Measurements from ENCODE around the gene TUBGCP3.
A peak's percentile ranks its signal among the peaks of the same experiment; 100 is the strongest.
"Not testable (repeated sequence)": the region's sequence is repeated elsewhere in the genome, so short reads cannot be mapped to it uniquely, and the experiment has no call there.

The TUBGCP3 gene

DNA sequence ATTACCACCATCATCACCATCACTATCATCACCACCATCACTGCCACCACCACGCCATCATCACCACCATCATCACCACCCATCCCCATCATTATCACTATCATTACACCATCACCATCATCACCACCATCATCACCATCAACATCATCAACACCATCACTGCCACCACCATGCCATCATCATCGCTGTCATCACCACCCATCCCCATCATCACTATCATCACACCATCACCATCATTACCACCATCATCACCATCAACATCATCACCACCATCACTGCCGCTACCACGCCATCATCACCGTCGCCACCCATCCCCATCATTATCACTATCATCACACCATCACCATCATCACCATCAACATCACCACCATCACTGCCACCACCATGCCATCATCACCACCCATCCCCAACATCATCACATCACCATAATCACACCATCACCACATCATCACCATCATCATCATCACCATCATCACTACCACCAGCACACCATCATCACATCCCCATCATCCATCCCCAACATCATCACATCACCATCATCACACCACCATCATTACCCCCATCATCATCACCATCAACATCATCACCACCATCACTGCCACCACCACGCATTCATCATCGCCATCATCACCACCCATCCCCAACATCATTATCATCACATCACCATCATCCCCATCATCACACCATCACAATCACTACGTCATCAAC is 61.7 kb downstream of the TUBGCP3 start:
- DNase-seq (ENCODE audit: low read depth), result no peak

DNA sequence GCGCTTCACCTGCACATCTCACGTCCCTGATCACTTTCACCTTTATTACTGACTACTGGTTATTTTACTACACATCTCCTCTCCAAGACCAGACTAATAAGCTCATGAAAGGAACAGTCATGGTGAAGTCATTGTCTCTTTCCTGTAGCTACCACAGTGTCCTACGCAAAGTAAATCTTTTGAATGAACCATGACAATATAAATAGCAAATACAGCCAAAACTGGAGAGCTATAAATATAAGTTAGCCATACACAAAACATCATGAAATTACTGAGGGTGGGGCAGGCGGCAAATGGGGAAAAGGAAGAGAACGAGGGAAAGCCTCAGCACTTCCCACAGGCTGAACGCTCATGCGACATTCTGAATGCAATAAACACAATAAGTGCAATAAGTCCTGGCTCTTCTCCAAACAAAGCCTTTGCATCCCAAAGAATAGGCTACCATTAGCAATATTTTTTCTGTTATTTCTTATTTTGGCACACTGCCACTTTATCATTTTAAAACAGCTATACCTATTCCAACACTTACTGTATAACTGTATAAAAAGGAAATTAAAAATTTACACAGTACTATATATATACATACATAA is 62.5 kb downstream of the TUBGCP3 start:
- DNase-seq (ENCODE audit: low read depth), result no peak

DNA sequence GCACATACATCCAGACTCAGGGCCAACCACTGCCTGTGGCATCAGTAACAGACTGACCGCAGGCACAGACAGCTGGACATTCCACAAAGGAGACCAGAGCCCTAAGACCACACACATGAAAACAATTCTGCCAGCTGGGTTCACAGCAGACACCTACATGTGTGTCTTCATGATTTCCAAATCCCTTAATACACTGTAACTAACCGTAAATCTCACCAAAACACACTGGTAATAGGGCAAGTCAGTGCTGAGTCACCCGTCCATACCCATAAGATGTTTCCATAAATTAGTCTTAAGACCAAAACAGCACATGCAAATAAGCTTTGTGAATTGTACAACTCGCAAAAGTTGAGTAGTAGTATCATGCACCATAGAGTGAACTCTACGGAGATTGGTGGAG is 65.4 kb downstream of the TUBGCP3 start:
- peak; percentile 17 for DNase-seq (ENCODE audit: low read depth)

DNA sequence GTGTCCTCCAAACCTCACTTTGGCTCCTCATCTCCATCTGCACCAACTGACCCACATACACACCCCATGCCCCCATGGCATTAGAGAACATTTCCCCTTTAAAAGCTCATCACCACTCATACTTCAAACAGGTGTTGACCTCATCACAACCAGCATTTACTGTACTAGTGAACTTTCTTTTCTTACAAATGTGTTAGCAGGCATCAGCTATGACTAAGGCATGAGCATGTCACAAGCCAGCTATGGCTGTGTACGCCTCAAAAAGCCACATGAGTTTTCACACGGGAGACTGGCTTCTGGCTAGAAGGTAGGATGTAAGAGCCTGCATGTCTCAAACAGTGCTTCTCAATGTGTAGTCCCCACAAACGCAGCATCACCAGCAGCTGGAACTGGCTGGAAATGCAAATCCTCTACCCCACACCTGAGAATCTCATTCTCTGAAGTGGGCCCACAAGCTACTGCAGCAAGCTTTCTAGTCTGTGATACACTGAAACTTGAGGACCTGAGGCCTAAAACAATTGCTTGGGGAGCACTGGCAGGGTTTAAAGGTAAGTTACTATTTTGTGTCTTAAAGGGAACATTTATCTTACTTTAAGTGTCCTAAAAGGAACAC is 66.8 kb downstream of the TUBGCP3 start:
- DNase-seq (ENCODE audit: low read depth), result no peak

DNA sequence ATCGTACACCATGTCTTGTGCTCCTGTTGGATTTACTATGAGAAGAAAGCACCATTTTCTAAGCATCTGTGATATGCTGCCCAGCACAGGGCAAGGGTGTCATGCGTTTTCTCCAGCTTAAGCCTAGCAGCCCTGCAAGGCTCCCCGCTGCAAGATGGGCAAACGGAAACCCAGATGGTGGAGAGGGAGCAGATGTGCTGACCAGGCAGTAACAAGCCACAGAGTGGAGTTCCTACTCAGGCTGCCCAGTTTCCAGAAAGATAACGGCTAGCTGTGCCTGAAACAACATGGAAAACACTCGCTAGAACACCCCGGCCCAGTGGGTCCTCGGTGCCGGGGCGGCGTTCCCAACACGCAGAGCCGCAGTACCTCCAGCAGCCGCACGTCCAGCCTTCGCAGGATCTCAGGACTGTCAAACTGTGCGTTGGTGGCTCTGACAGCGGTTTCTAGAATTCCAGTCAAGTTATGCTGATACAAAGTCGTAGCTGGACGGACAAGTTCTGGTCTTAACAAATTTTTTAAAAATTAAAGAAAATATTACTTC is 68.4 kb downstream of the TUBGCP3 start:
- no peak for DNase-seq (ENCODE audit: low read depth)

DNA sequence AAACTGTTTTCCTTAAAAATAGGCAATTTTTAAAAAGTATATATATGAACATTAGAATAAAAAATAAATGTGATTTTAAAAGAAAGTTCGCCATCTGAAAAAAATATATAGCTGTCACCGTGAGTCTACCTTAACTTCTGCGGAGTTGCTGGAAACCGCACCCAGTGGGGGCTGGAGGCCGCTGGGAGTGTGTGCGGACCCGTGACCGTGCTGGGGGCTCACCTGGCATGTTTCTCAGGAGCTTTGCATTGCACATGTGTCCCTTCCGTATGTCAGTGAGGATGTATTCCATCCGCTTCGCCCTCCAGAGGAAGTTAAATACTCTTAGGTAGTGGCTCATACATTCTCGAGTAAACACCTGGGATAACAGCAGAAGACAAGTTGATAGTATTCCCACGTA is 71.7 kb downstream of the TUBGCP3 start:
- DNase-seq (ENCODE audit: low read depth), result no peak

DNA sequence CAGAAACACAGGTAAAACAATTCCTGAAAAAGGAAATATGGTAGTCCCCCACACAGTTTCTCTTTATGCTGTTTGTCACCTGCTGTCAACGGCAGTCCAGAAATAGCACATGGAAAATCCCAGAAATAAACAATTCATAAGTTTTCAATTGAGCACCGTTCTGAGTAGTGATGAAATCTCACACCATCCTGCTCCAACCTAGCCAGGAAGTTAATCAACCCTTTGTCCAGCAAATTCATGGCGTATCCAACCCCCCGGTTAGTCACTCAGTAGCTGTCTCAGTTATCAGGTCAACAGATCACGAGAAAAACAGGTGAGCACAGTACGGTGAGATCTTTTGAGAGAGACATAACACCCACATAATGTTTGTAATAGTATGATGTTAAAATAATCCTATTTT is 74.2 kb downstream of the TUBGCP3 start:
- no peak for DNase-seq (ENCODE audit: low read depth)

DNA sequence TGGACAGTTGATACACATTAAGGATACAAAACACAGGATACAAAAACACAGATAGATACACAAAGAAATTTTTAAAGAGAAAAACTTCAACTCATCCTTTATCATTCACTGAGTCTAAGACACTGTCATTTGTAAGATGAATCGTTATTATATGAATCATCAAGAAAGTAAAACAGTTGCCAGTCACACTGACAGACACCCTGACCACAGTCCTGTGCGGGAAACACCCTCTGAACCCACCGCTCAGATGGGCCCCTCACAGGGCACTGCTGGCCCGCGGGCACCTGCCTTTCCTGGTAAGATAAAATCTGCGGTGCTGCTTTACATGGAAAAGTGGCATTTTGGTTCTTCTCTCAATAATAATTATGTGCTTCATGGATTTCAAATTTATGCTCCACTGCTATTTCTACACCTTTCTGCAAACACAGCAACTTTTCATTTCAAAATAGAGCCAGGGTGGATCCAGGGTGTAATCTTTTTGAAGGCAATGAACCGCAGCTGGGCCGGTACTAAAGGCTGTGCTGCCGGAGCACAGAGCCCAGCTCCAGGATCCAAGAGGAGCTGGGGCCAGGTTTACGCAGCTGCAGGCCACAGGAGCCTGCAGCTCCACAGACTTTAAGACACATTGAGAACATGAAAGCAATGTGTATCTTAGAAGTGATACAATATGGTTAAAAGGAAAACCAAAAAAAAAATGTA is 76.8 kb downstream of the TUBGCP3 start:
- DNase-seq (ENCODE audit: low read depth), result no peak

DNA sequence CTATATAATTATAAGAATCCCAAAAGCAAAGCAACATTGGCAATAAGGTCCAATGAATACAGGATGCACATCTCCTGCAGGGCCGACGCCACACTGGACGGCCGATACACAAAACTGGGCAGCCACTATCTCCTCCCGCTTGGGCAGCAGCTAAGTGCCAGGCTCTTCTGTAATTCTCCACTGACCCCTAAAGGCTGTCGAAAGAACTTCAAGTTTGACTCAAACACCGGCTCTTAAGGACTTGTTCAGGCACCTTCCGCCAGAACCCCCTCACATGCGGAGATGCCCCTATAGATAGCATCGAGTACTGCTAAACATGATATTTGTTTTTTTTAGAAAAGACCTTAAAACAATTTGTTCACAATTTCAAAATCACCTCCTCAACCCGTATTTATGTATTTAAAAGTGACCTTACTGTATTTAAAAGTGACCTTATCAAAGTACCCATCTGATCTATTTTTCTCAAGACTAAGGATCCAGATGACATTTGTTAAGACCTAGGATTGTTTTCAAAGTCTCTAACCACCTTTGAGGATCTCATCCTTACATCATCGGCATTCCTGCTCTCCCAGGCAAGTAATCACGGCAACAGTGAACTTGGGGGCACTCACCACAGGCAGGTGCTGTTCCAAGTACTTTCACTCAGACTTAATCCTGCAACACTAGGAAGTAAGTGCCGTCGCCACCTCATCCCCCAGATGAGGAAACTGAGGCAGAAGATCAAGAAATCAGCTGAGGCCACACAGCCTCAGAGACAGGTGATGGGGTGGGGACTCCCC is 77.8 kb downstream of the TUBGCP3 start:
- DNase-seq (ENCODE audit: low read depth), result no peak

DNA sequence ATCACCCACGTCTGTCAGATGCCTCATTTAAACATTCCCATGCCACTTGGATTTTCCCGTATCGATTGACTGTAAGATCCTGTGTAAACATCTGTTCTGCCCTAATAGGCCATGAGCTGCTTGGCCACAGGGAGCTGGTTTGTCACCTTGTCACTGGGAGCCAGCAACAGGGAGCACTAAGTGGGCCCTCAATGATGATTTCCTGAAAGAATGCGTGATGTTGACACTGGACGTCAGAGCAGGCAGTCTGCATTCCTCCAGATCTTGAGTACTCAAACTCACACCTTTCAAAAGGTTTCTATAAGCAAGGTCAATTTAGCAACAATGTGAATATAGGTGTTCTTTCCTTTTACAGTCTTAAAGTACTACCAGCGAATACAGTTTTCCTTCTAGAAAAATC is 78.8 kb downstream of the TUBGCP3 start:
- DNase-seq (ENCODE audit: low read depth), result no peak

DNA sequence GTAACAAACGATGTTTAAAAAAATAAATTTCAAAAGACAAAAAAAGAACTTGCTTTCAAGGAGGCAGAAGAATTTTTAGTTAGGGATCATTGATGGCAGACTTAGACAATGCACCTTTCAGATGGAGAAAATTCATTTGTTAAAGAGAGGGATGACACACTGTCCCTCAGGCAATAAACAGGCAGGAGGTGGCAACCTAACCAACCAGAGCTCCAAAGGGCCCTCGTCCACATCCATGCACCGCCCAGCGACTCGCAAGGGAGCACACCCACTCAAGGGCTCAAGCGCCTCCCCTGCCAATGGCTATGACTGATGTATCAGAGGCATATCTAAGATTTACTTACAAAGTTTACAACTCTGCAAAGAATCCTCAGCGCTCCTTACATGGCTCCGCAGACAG is 81.9 kb downstream of the TUBGCP3 start:
- no peak for DNase-seq (ENCODE audit: low read depth)

DNA sequence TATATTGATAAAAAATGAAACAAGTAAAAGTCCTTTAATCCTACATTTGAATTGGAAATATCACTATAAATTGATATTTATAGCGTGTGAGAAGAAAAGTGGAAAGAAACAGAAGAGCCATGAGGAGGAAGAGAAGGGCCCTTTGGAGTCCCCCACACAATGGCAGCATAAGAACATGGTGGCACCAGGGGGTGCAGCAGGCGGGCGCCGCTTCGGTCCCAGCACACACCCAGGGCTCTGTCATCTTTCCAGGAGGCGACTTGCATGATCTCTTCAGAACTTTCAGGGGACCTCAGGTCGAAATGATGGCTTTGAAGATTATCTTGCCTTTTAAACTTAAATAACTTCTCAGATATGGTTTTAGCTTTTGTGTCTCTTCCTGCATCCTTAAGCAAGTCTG is 91.8 kb downstream of the TUBGCP3 start:
- no peak for DNase-seq (ENCODE audit: low read depth)

DNA sequence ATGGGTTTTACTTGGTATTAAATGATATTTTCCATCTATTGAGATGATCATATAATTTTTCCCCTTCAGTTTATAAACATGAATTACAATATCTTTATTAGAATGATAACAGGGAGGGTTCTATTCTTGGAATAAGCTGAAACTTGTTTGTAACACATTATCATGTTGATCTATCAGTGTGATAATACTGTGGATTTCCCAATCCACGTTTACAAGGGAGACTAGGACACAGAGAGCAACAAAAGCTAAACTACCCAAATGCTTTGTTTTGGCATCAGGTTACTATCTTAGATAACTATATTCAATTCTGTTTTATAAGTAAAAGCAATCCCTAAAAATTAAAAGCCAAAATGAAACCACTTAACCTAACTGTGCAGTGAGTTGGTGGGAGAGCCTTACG is 92.5 kb downstream of the TUBGCP3 start:
- no peak for DNase-seq (ENCODE audit: low read depth)

DNA sequence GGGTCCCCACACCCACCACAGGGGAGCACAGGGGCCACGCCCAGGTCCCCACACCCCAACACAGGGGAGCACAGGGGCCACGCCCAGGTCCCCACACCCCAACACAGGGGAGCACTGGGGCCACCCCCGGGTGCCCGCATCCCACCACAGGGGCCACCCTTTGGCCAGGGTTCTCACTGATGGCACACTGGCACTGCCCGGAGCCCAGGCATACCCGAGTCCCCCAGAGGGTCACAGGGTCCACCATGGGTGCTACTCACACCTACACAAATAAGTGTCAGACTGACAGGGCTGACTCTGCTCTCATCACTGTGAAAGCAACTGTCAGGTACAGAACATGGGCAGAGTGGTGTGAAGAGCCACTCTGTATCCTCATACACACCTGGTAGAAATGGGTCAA is 98.8 kb downstream of the TUBGCP3 start:
- no peak for DNase-seq (ENCODE audit: low read depth)

DNA sequence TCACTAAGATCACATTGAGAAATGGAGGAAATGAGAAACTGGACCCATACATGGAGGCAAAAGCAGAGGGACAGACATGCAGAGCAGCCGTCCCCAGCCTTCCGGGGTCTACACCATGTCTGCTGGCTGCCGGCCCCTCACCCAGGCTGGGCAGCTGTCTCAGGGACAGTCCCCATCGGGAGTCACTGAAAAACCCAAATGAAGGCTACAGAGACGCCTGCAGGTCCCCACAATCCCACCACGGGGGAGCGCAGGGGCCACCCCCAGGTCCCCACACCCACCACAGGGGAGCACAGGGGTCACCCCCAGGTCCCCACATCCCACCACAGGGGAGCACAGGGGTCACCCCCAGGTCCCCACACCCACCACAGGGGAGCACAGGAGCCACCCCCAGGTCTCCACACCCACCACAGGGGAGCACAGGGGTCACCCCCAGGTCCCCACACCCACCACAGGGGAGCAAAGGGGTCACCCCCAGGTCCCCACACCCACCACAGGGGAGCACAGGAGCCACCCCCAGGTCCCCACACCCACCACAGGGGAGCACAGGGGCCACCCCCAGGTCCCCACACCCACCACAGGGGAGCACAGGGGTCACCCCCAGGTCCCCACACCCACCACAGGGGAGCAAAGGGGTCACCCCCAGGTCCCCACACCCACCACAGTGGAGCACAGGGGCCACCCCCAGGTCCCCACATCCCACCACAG is 99.5 kb downstream of the TUBGCP3 start:
- DNase-seq (ENCODE audit: low read depth), result not testable (repeated sequence)

DNA sequence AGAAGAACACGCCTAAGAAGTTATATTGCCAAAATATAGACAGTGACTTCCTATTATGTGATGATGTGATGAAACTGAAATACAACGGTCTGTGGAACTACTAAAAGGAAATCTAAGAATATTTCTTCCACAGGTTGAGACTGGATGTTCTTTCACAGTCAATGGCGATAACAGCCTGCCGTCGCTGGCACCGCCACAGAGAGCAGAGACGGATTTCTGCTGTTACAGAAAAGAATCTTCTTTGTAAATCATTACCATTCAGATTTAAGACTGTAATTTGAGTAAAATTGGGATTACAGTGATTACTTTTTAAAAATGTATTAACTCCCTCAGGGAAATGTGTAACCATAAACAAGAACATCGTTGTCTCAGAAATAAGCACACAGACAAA is 100.8 kb downstream of the TUBGCP3 start:
- DNase-seq (ENCODE audit: low read depth), result no peak

DNA sequence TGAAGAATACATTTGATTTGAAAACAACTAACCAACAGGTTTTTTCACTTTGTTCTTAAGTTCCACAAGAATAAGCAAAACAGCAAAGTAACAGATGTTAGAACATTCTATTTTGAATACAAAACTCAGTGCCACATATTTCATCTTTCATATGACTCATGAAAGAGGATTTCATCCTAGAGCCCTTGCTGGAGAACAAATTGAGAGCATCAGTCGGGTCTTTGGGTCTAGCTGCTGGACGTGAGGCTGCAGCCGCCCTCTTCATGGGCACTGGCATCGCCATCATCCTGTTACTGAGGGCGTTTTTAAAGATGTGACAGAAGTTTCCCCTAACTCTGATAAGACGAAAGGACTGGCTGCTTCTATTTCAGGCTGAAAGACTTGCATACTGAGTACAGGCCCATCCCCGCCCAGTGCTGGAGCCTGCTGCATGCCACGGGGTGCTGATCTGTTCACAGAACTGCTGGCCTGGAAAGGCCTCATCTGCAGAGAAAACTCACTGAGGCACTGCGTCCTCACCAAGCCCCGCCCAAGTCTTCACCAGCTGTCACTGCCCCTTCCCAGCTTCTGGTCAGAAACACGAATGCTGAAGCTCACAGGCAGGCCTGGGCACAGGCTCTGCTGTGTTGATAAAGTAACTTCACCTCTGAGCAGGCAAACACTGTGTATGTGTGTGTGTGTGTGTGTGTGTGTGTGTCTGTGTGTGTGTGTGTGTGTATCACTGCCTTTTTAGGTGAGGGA is 101.4 kb downstream of the TUBGCP3 start:
- DNase-seq (ENCODE audit: low read depth), result no peak

DNA sequence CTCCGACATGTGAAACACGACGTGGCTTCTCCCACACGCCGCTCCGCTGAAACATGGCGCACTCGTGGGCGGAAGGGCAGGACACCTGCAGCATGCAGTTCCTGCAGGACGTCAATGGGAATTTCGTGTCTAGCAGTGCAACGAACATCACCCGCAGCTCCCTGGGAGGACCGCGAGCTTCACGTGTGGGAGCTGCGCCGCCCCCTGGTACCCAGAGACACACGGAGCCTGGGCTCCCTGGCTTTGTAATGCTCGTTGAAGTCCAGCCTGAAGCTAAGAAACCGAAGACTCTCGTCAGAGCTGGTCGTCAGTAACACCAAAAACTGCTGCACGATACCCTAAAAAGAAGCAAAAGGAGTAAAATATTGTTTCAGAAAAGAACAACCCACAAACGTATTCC is 102.1 kb downstream of the TUBGCP3 start:
- not testable (repeated sequence) for DNase-seq (ENCODE audit: low read depth)

DNA sequence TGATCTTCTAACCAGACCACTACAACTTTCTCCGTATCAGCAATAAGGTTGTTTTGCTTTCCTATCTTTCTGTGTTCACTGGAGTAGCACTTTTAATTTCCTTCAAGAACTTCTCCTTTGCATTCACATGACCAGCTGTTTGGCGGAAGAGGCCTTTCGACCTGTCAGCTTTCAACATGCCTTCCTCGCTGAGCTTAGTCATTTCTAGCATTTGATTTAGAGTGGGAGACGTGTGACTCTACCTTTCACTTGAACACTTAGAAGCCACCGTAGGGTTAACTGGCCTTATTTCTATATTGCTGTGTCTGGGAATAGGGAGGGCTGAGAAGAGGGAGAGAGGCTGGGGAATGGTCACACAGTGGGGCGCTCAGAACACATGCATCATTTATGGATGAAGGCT is 104.7 kb downstream of the TUBGCP3 start:
- DNase-seq (ENCODE audit: low read depth), result no peak

DNA sequence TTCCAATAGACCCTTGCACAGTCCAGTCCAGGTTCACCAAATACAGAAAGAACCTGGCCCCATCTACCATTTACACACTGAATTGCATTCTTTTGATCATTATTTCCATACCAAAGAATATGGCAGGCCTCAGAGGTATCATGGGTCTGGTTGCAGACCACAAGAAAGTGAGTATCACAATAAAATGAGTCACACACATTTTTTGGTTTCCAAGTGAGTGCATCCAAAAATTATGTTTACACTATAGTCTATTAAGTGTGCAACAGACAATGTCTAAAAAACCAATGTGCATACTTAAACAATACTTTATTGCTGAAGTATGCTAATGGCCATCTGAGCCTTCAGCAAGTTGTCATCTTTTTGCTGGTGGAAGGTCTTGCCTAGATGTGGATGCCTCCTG is 106.5 kb downstream of the TUBGCP3 start:
- DNase-seq (ENCODE audit: low read depth), result no peak

DNA sequence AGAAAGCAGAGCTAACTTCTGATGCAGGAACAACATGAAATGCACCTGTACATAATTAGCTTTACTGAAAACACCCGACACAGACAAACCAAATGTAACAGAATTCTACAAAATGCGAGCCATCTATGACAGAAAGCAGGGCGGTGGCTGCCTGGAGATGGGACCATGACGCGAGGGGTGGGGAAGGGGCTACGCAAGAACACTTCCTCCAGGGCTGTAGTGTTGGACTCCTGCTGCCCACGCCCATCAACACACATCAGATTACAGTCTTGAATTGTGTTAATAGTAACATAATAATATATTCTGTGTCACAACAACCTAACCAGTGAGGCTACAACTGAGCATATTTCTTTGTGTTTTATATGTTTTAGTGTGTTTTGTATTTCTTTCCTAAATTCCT is 108.6 kb downstream of the TUBGCP3 start:
- DNase-seq (ENCODE audit: low read depth), result no peak
